PC-3 (cell line): ENCODE data around the gene BCO1. TPM values are rescaled to one million over a fixed set of nuclear protein-coding genes. Genes with fewer than 3 reads are reported as not detected.

ENCODE experiments used
- ATAC-seq: fragments of 200-7000 bp; cut with Tn5 transposase; 2 replicates; pipeline ENCODE4 v1.9.1; 2020; ENCODE audit warnings: mild to moderate bottlenecking, moderate library complexity
- BruUV-seq: library from RNA; stranded (reverse); fragments of 400-500 nt; replicated peaks from 2 replicates; lab custom pipeline; 2021; lab: Mats Ljungman, UMichigan
- CTCF ChIA-PET: fragments of 300-600 bp; sonication (Branson Sonifier 250); formaldehyde crosslinking; loops from one replicate; lab custom pipeline; 2022; ENCODE audit warnings: antibody characterized with exemption; lab: Charles Lee
- POLR2A ChIA-PET: fragments of 300-600 bp; sonication (Branson Sonifier 250); formaldehyde crosslinking; loops from one replicate; lab custom pipeline; 2022; ENCODE audit warnings: antibody characterized with exemption; ENCODE audit not compliant: unreplicated experiment; lab: Charles Lee
- DNase-seq: peaks from one replicate; pipeline ENCODE4 v3.0.0-alpha.2; 2015
- H2AFZ ChIP-seq: fragments of 300-600 bp; sonication (generic); 2 replicates; pipeline ENCODE4 v1.6.0; 2016; ENCODE audit warnings: antibody characterized with exemption, low read length
- H3F3A ChIP-seq: fragments of 300-600 bp; sonication (generic); one replicate; pipeline ENCODE4 v1.6.0; 2017; ENCODE audit warnings: antibody characterized with exemption, low read length, control low read depth, mild to moderate bottlenecking; ENCODE audit not compliant: unreplicated experiment
- H3K27ac ChIP-seq: fragments of 300-600 bp; sonication (generic); 2 replicates; pipeline ENCODE4 v1.5.1; 2016; ENCODE audit warnings: mild to moderate bottlenecking, low read length
- H3K27me3 ChIP-seq: fragments of 300-600 bp; sonication (generic); 2 replicates; pipeline ENCODE4 v1.6.1; 2016; ENCODE audit warnings: low read length, mixed read lengths
- H3K36me3 ChIP-seq: fragments of 300-600 bp; sonication (generic); 2 replicates; pipeline ENCODE4 v1.6.1; 2016; ENCODE audit warnings: low read depth, mixed run types, low read length, mixed read lengths
- H3K4me1 ChIP-seq: fragments of 300-600 bp; sonication (generic); 2 replicates; pipeline ENCODE4 v1.5.1; 2016; ENCODE audit warnings: low read length; ENCODE audit not compliant: insufficient read depth
- H3K4me2 ChIP-seq: fragments of 300-600 bp; sonication (generic); 2 replicates; pipeline ENCODE4 v1.6.0; 2016; ENCODE audit warnings: low read length
- H3K4me3 ChIP-seq: fragments of 300-600 bp; sonication (generic); 2 replicates; pipeline ENCODE4 v1.5.1; 2016; ENCODE audit warnings: mild to moderate bottlenecking, low read length, mixed read lengths
- H3K79me2 ChIP-seq: fragments of 300-600 bp; sonication (generic); 2 replicates; pipeline ENCODE4 v1.6.1; 2017; ENCODE audit warnings: low read length, mixed read lengths
- H3K9ac ChIP-seq: fragments of 300-600 bp; sonication (generic); 2 replicates; pipeline ENCODE4 v1.6.0; 2016; ENCODE audit warnings: mild to moderate bottlenecking, low read length
- H3K9me2 ChIP-seq: fragments of 300-600 bp; sonication (generic); replicated peaks from 2 replicates; pipeline ENCODE4 v1.6.1; 2016; ENCODE audit warnings: mixed run types, low read length, mixed read lengths
- H3K9me3 ChIP-seq: fragments of 300-600 bp; sonication (generic); 2 replicates; pipeline ENCODE4 v1.6.1; 2016; ENCODE audit warnings: low read length, mixed read lengths
- H4K20me1 ChIP-seq: fragments of 300-600 bp; sonication (generic); 2 replicates; pipeline ENCODE4 v1.6.1; 2016; ENCODE audit warnings: low read length, mixed read lengths
- CTCF ChIP-seq: fragments of 300-600 bp; sonication (generic); conservative IDR thresholded peaks from 2 replicates; pipeline ENCODE4 v1.5.1; 2017; ENCODE audit warnings: antibody characterized with exemption, low read depth, mild to moderate bottlenecking, low read length
- EZH2 ChIP-seq: fragments of 300-600 bp; sonication (generic); IDR thresholded peaks from one replicate; pipeline ENCODE4 v1.6.1; 2017; ENCODE audit warnings: antibody characterized with exemption, mild to moderate bottlenecking, low read length; ENCODE audit not compliant: unreplicated experiment
- EZH2phosphoT487 ChIP-seq: fragments of 300-600 bp; sonication (generic); IDR thresholded peaks from 2 replicates; pipeline ENCODE4 v1.6.1; 2018; ENCODE audit warnings: mild to moderate bottlenecking, antibody characterized with exemption, low read length, borderline replicate concordance
- intact Hi-C: fragments of 100-400 bp; cut with micrococcal nuclease; formaldehyde crosslinking; loops from 2 replicates; pipeline ENCODE4 v1.9.0; 2023
- total RNA-seq: library from RNA; depleted of rRNA; stranded (reverse); fragments of >200 nt; gene quantifications from 2 replicates; pipeline ENCODE4 v1.2.3, GENCODE V29; 2014

Gene BCO1
- total RNA-seq, 1 experiment from 2014 or later = not detected

- Histone ChIP-seq H4K20me1 (no peaks in the 10 kb centered on the region), H3K4me1 (no peaks in the 10 kb centered on the region; the same call in 1 of the 2 replicates), H3K9me2 (no peaks in the 10 kb centered on the region), H3K27me3 (no peaks in the 10 kb centered on the region), H3K36me3 (no peaks in the 10 kb centered on the region), H3K27ac (no peak overlapping the region), H3K4me3 (no peak overlapping the region), H3K9me3 (no peaks in the 10 kb centered on the region), H3K9ac (no peak overlapping the region), H3K4me2 (no peak overlapping the region), H2AFZ (no peak overlapping the region), H3K79me2 (no peaks in the 10 kb centered on the region), H3F3A (no peaks in the 10 kb centered on the region)
- intact Hi-C loops = loop anchor here (10.0 kb wide), 1 partner anchor 96 kb away; the partner anchor contains the start of gene GCSH
- CTCF ChIA-PET = no interaction called here
- POLR2A ChIA-PET = no interaction called here
- TF ChIP-seq EZH2 (no peak), CTCF (no peak), EZH2phosphoT487 (no peak)
- no TSS peak for BruUV-seq
- peak; percentile 80 for ATAC-seq
- peak; percentile 54 for DNase-seq
Measured at GRCh38 chr16:81190667-81191066, 47.8 kb upstream of the BCO1 start.

DNA sequence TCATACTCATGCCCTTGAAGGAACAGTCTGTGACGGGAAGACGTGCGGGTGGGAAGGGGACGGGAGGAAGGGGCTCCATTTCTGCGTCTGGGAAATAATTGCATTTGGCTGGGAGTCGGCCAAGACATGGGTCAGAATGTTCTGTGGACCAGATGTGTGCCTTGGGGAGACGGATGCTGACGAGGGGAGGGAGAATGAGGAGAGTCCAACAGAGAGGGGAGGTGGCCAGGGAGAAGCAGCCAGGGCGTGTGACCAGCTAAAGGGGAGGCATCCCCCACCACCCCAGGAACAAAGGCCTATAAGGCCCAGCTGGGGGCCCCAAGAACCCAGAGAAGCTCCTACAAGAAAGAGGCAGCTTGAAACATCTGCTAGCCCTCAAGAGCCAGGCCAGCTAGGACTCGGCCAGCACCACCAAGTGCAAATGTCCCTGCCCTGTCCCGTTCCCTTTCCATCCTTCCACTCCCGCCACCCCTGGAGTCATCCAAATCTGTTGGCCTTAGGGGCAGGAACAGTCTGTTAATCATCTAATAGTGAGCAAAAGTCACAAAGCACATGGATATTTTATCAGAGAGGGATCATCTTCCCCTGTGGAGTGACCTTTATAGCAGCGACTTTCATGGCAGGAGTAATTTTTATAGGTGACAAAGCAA is 42.5 kb upstream of the BCO1 start:
- Histone ChIP-seq H3K9ac (no peak overlapping the region), H3K9me2 (no peaks in the 10 kb centered on the region), H3K36me3 (no peaks in the 10 kb centered on the region), H3F3A (no peaks in the 10 kb centered on the region), H2AFZ (no peak overlapping the region), H3K4me2 (no peak overlapping the region), H3K79me2 (no peaks in the 10 kb centered on the region), H3K27me3 (no peaks in the 10 kb centered on the region), H3K4me1 (0 out of 2 replicates have a peak, but pooled peaks cover under 1% of the 10 kb centered on the region), H3K4me3 (no peak overlapping the region), H3K27ac (no peak overlapping the region), H4K20me1 (no peaks in the 10 kb centered on the region), H3K9me3 (no peaks in the 10 kb centered on the region)
- no TSS peak for BruUV-seq
- DNase-seq (no peak), ATAC-seq (no peak)
- TF ChIP-seq CTCF (no peak), EZH2 (no peak), EZH2phosphoT487 (no peak)
- ChIA-PET CTCF (no interaction called here), POLR2A (no interaction called here)
- intact Hi-C loops = loop anchor here (10.0 kb wide), 1 partner anchor 101 kb away; the partner anchor contains the start of gene GCSH

DNA sequence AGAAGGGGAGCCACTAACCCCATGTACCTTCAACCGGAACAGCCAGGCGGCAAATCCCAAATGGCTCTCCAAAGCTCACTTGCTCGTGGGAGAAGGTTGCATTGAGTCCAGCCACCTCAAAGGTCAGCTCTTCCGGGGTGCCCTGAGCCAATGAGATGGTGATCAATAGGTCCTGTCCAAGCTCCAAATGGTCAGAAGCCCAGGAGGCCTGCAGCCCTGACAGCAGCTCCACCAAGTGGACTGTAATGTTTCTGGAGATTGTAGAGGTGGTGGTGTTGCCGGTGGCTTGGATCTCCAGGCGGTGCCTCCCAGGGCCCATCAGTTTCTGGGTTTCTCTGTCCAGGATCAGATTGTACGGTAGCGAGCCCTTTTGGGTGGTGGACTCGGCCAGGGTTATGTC is 39.9 kb upstream of the BCO1 start:
- intact Hi-C loops = loop anchor here (10.0 kb wide), 1 partner anchor 104 kb away; the partner anchor contains the start of gene GCSH
- Histone ChIP-seq H3K9me3 (no peaks in the 10 kb centered on the region), H4K20me1 (no peaks in the 10 kb centered on the region), H3K4me3 (no peak overlapping the region), H3K27me3 (no peaks in the 10 kb centered on the region), H3K36me3 (no peaks in the 10 kb centered on the region), H3K4me2 (no peak overlapping the region), H3F3A (no peaks in the 10 kb centered on the region), H3K79me2 (no peaks in the 10 kb centered on the region), H3K9me2 (no peaks in the 10 kb centered on the region), H3K4me1 (peaks cover 6% of the 10 kb centered on the region; the same call in 1 of the 2 replicates), H2AFZ (no peak overlapping the region), H3K9ac (no peak overlapping the region), H3K27ac (no peak overlapping the region)
- TF ChIP-seq CTCF (peak; percentile 22; the same call in 1 of the 2 replicates), EZH2phosphoT487 (no peak), EZH2 (no peak)
- ATAC-seq (no peak), DNase-seq (no peak)
- BruUV-seq = no TSS peak
- CTCF ChIA-PET = interaction anchor here (0.6 to 1.0 kb wide), 2 partner anchors 62 to 162 kb away, joined by 3 to 7 read pairs; partner anchors contain the start of gene ATMIN
- POLR2A ChIA-PET = no interaction called here
